22Rv1 (cell line): ENCODE measurements around the gene GJA10.
"Not testable (repeated sequence)": the region's sequence is repeated elsewhere in the genome, so short reads cannot be mapped to it uniquely, and the experiment has no call there.

Experiments used
- H3K27ac ChIP-seq: fragments of 450-650 bp; 2 replicates; pipeline ENCODE4 v1.5.1; 2017
- ZFX ChIP-seq: fragments of 450-650 bp; IDR thresholded peaks from 2 replicates; pipeline ENCODE4 v1.6.1; 2017; ENCODE audit warnings: antibody characterized with exemption, borderline replicate concordance
- TF ChIP-seq, protein P1 (sequence below): fragments of 450-650 bp; IDR thresholded peaks from 2 replicates; pipeline ENCODE4 v1.5.1; 2017; ENCODE audit warnings: mild to moderate bottlenecking

Gene GJA10

GRCh38 chr6:89873721-89874120 lies 20.5 kb upstream of the GJA10 start:
- TF ChIP-seq, protein P1, sequence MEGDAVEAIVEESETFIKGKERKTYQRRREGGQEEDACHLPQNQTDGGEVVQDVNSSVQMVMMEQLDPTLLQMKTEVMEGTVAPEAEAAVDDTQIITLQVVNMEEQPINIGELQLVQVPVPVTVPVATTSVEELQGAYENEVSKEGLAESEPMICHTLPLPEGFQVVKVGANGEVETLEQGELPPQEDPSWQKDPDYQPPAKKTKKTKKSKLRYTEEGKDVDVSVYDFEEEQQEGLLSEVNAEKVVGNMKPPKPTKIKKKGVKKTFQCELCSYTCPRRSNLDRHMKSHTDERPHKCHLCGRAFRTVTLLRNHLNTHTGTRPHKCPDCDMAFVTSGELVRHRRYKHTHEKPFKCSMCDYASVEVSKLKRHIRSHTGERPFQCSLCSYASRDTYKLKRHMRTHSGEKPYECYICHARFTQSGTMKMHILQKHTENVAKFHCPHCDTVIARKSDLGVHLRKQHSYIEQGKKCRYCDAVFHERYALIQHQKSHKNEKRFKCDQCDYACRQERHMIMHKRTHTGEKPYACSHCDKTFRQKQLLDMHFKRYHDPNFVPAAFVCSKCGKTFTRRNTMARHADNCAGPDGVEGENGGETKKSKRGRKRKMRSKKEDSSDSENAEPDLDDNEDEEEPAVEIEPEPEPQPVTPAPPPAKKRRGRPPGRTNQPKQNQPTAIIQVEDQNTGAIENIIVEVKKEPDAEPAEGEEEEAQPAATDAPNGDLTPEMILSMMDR = no peak
- no peak for TF ChIP-seq ZFX

GRCh38 chr6:89874438-89874837 lies 19.8 kb upstream of the GJA10 start:
- no peak for TF ChIP-seq ZFX
- TF ChIP-seq, protein P1 = no peak

More at GRCh38 chr6:89873721-89874120, 20.5 kb upstream of the GJA10 start:
- H3K27ac ChIP-seq = no peak overlapping the region

GRCh38 chr6:89886378-89887120 lies 7.7 kb upstream of the GJA10 start:
- no peak overlapping the region for H3K27ac ChIP-seq
- no peak for TF ChIP-seq ZFX
- TF ChIP-seq, protein P1 = no peak

More at GRCh38 chr6:89874438-89874837, 19.8 kb upstream of the GJA10 start:
- H3K27ac ChIP-seq = no peak overlapping the region

- no peak overlapping the region for H3K27ac ChIP-seq
- TF ChIP-seq ZFX = no peak
- TF ChIP-seq, protein P1 = no peak
Observed at GRCh38 chr6:89887452-89888137, 6.7 kb upstream of the GJA10 start.

- TF ChIP-seq, protein P1 = no peak
- no peak for TF ChIP-seq ZFX
- no peak overlapping the region for H3K27ac ChIP-seq
Observed at GRCh38 chr6:89888138-89888514, 6.1 kb upstream of the GJA10 start.

DNA sequence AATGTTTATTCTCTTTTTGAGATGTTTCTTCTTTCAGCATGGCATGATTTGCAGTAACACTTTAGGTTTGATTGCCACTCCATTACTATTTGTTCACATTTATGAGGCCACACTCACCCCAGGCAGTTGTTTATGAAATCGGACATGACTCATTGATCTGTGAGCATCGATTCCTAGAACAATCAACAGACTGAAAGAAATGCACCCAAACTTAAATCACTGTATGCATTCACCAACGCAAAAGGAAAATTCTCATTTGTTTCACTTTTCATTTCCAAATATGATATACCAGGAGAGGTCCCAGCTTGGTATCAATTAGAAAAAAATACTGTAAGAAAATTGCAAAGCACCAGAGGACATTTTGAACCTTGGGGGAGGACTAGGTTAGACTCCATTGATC lies 5.4 kb upstream of the GJA10 start:
- H3K27ac ChIP-seq = no peak overlapping the region
- TF ChIP-seq, protein P1 = no peak
- TF ChIP-seq ZFX = no peak

DNA sequence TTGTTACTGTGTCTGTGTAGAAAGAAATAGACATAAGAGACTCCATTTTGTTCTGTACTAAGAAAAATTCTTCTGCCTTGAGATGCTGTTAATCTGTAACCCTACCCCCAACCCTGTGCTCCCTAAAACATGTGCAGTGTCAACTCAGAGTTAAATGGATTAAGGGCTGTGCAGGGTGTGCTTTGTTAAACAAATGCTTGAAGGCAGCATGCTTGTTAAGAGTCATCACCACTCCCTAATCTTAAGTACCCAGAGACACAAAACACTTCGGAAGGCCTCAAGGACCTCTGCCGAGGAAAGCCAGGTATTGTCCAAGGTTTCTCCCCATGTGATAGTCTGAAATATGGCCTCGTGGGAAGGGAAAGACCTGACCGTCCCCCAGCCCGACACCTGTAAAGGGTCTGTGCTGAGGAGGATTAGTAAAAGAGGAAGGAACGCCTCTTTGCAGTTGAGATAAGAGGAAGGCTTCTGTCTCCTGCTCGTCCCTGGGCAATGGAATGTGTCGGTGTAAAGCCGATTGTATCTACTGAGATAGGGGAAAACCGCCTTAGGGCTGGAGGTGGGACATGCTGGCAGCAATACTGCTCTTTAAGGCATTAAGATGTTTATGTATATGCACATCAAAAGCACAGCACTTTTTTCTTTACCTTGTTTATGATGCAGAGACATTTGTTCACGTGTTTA lies 3.3 kb upstream of the GJA10 start:
- H3K27ac ChIP-seq = not testable (repeated sequence)
